EH (cell line): ENCODE measurements around the gene HMGB1.
"Not testable (repeated sequence)": the region's sequence is repeated elsewhere in the genome, so short reads cannot be mapped to it uniquely, and the experiment has no call there.

ENCODE experiments used
- DNase-seq: peaks from one replicate; pipeline ENCODE4 v3.0.0-alpha.2; 2015; ENCODE audit warnings: low read depth

HMGB1 gene

DNA sequence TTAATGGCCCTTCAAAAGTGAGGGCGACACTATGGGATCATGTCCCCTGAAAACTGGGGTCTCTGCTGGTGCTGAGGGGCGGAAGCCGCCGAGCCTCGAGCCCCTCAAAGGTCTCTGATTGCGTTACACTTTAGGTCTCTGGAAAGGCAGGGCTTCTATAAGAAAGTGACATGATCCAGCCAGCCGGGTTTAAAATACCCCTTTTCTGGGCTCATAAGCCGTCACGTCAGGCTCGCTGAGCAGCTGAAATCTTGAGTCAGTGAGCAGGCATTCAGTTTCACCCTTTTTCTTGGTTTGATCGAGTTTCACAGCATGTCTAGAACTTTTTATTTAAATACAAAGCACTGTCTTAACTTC lies 600 bp upstream of the HMGB1 start:
- peak; percentile 51 for DNase-seq

DNA sequence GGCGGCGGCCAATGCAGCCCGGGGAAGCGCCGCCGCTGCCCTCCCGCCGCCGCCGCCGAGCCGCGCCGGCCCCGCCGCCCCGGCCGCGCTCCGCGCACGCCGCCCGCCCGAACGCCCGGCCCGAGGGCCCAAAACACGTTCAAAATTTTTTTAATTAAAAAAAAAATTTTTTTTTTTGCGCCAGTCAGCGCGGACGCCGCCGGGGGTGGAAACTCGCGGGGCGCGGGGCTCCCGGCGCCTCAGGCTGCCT lies 468 bp downstream of the HMGB1 start:
- no peak for DNase-seq

GRCh38 chr13:30464496-30465342 lies 1.0 kb downstream of the HMGB1 start:
- peak; percentile 82 for DNase-seq

- peak; percentile 75 for DNase-seq
Measured at GRCh38 chr13:30463787-30464495, 1.8 kb downstream of the HMGB1 start.

DNA sequence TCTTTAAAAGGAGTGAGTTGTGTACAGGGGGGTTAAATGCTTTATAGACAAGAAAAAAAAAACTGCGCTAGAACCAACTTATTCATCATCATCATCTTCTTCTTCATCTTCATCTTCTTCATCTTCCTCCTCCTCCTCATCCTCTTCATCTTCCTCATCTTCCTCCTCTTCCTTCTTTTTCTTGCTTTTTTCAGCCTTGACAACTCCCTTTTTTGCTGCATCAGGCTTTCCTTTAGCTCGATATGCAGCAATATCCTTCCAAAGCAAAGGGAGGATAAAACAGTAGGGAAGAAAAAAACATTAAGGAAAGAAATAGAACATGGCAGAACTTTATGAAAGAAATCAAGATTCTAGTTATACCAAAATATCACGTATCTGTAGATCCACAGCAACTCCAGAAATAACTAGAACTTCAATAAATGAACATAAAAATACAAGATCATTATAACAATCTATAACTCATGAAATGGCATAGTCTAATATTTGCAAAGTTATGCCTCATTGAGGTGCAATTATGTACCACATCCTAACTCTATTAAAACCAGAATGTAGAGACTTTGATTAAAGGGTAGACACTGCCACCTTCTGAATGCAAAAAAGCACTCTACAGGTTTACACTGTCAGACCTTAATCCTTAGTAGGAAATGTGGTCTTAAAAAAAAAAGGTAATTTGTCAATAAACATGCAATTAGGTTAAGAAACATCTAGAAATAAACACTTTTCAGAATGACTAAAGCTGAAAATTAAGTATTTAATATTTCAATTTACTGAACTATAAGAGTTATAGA lies 4.3 kb downstream of the HMGB1 start:
- DNase-seq, result peak; percentile 66

DNA sequence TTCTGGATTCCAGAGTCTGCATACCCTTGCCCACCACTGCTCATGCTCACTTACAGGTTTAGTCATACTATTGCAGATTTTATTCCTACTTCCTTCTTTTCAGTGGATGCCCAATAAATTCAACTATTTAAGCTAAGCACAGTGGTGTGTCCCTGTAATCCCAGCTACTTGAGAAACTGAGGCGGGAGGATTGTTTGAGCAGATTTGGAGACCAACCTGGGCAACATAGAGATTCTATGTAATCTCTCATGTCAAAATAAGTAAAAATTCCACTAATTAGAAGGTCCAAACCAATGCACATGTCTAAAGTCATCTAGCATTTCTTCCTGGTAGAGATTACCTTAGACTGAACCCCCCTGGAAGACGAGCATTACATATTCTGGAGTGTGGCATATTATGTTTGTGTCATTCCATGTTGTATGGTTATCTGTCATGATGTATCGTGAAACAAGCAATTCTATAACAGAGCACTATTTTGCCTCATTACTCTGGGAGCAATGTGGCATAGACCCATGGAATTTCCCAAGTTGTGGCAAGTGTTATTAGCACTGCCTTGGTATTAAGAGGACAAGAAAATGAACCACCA lies 8.3 kb downstream of the HMGB1 start:
- no peak for DNase-seq

- no peak for DNase-seq
Measured at GRCh38 chr13:30456290-30456689, 9.4 kb downstream of the HMGB1 start.

- no peak for DNase-seq
Measured at GRCh38 chr13:30454991-30455390, 10.7 kb downstream of the HMGB1 start.

DNA sequence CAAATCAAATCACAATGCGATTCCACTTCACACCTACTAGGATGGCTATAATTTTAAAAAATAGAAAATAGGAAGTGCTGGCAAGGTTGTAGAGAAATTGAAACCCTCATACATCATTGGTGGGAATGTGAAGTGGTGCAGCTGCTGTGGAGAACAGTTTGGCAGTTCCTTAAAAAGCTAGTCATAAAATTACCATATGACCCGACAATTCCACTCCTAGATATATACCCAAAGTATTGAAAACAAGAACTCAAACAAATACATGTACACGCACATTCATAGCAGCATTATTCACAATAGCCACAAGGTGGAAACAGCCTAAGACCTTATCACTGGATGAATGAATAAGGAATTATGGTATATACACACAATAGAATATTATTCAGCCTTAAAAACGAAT lies 12.0 kb downstream of the HMGB1 start:
- no peak for DNase-seq

DNA sequence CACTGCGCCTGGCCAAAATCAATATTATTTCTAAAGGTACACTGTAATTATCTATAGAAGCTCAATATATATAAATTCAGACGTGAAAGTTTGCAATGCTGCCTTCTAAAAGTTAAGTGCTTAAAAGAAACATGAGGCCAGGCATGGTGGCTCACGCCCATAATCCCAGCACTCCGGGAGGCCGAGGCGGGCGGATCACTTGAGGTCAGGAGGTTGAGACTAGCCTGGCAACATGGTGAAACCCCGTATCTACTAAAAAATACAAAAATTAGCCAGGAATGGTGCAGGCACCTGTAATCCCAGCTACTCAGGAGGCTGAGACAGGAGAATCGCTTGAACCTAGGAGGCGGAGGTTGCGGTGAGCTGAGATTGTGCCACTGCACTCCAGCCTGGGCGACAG lies 14.3 kb downstream of the HMGB1 start:
- not testable (repeated sequence) for DNase-seq

GRCh38 chr13:30450066-30450465 lies 15.7 kb downstream of the HMGB1 start:
- no peak for DNase-seq

- DNase-seq, result no peak
Measured at GRCh38 chr13:30448441-30448840, 17.3 kb downstream of the HMGB1 start.

DNA sequence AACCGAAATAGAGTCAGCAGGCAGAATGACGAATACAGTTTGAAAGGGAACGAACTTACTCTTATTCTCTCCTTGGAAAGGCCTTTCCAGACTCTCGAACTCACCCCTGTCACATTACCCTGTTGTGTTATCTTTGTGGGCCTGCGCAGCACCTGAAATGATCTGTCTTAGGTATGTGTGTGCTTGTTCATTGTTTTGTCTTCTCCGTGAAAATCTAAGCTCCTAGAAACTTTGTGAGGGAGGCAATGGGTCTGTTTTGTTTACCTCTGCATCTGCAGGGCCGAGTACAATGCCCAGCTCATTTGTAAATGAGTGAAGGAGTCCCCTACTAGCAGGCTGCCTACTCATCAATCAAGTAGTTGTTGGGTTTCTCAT lies 19.6 kb downstream of the HMGB1 start:
- no peak for DNase-seq

GRCh38 chr13:30443957-30444404 lies 21.8 kb downstream of the HMGB1 start:
- no peak for DNase-seq

GRCh38 chr13:30443491-30443890 lies 22.2 kb downstream of the HMGB1 start:
- not testable (repeated sequence) for DNase-seq

DNA sequence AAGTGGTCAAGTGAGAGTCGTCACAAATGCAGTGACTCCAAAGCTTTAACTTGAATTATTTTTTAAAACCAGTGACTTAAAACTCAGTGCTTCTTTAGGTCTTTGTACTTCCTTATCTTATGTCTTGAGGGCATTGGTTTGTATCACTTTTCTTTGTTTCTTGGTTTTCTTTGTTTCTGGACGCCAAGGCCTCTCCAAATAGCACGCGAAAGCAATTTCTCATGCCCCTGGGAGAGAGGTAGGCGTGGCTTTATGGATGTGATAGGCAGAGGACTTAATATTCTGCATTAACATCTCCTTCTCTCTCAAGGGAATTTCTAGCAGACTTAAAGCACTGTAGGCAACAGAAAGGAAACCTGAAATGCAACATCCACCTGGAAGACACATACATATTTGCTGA lies 22.8 kb downstream of the HMGB1 start:
- DNase-seq, result no peak

GRCh38 chr13:30440910-30441703 lies 24.6 kb downstream of the HMGB1 start:
- DNase-seq, result no peak

- DNase-seq, result no peak
Measured at GRCh38 chr13:30438286-30438685, 27.4 kb downstream of the HMGB1 start.

- no peak for DNase-seq
Measured at GRCh38 chr13:30437177-30437576, 28.6 kb downstream of the HMGB1 start.

DNA sequence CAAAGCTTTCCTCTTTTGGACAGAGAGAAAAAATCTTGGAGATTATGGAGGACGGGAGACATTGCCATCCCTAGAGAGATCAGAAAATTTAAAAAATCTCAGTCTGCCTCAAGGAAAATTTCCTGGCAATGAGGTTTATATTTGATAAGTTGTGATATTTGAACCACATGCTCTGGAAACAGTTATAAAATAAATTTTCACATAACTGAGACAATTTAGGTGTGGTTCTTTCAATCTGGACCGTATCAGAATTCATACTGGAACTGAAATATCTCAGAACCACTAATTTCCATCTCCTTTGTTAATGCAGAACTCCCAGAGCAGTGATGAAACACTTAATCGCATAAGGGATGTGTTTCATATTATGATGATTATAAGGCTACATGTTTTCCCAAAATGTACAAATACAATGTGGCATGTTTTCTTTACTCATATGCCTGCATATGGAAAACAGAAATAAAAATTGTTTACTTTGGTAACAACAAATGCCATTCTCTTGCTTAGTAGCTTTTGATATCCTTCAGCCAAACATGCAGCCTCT lies 29.8 kb downstream of the HMGB1 start:
- no peak for DNase-seq

- DNase-seq, result peak; percentile 26
Measured at GRCh38 chr13:30431269-30431940, 34.3 kb downstream of the HMGB1 start.
